HUES48 (cell line): ENCODE measurements around the gene YARS1.

ENCODE experiments used
- H3K27ac ChIP-seq: one replicate; pipeline ENCODE4 v1.7.0; 2013; ENCODE audit warnings: low read depth, low read length, inconsistent platforms
- H3K27me3 ChIP-seq: 2 replicates; pipeline ENCODE4 v1.6.1; 2013; ENCODE audit warnings: mild to moderate bottlenecking, low read length; ENCODE audit not compliant: control insufficient read depth, insufficient read depth
- H3K36me3 ChIP-seq: 2 replicates; pipeline ENCODE4 v1.6.1; 2013; ENCODE audit warnings: low read length; ENCODE audit not compliant: control insufficient read depth, insufficient read depth
- H3K4me1 ChIP-seq: 2 replicates; pipeline ENCODE4 v1.6.1; 2013; ENCODE audit warnings: mild to moderate bottlenecking, low read length; ENCODE audit not compliant: control insufficient read depth, insufficient read depth
- H3K4me3 ChIP-seq: 2 replicates; pipeline ENCODE4 v1.5.1; 2013; ENCODE audit warnings: mild to moderate bottlenecking, low read depth, low read length
- H3K9ac ChIP-seq: 2 replicates; pipeline ENCODE4 v1.6.1; 2013; ENCODE audit warnings: mild to moderate bottlenecking, low read depth, low read length, moderate library complexity
- H3K9me3 ChIP-seq: 2 replicates; pipeline ENCODE4 v1.6.1; 2013; ENCODE audit warnings: low read length; ENCODE audit not compliant: control insufficient read depth, insufficient read depth

Gene YARS1

GRCh38 chr1:32779242-32779641, 37.9 kb downstream of the YARS1 start:
- H3K36me3 ChIP-seq = peaks cover 95% of the 10 kb centered on the region
- H3K9ac ChIP-seq = no peak overlapping the region
- peaks cover 4% of the 10 kb centered on the region; the same call in 1 of the 2 replicates for H3K4me1 ChIP-seq
- no peaks in the 10 kb centered on the region for H3K27me3 ChIP-seq
- H3K9me3 ChIP-seq = no peaks in the 10 kb centered on the region
- H3K4me3 ChIP-seq = no peak overlapping the region
- H3K27ac ChIP-seq = no peak overlapping the region

GRCh38 chr1:32775640-32776337, 41.4 kb downstream of the YARS1 start:
- H3K9ac ChIP-seq = no peak overlapping the region
- H3K27me3 ChIP-seq = no peaks in the 10 kb centered on the region
- peaks cover 4% of the 10 kb centered on the region; the same call in 1 of the 2 replicates for H3K4me1 ChIP-seq
- no peaks in the 10 kb centered on the region for H3K9me3 ChIP-seq
- H3K36me3 ChIP-seq = peaks cover 78% of the 10 kb centered on the region
- no peak overlapping the region for H3K4me3 ChIP-seq
- H3K27ac ChIP-seq = no peak overlapping the region

- peaks cover 76% of the 10 kb centered on the region for H3K36me3 ChIP-seq
Observed at GRCh38 chr1:32774950-32775634, 42.1 kb downstream of the YARS1 start.

GRCh38 chr1:32774464-32774808, 42.7 kb downstream of the YARS1 start:
- no peaks in the 10 kb centered on the region for H3K27me3 ChIP-seq
- H3K9ac ChIP-seq = no peak overlapping the region
- H3K9me3 ChIP-seq = no peaks in the 10 kb centered on the region
- no peak overlapping the region for H3K4me3 ChIP-seq
- no peak overlapping the region for H3K27ac ChIP-seq
- H3K4me1 ChIP-seq = peaks cover 4% of the 10 kb centered on the region; the same call in 1 of the 2 replicates
- H3K36me3 ChIP-seq = peaks cover 76% of the 10 kb centered on the region

More at GRCh38 chr1:32774950-32775634, 42.1 kb downstream of the YARS1 start:
- Histone ChIP-seq H3K4me1 (peaks cover 4% of the 10 kb centered on the region; the same call in 1 of the 2 replicates), H3K27me3 (no peaks in the 10 kb centered on the region), H3K4me3 (no peak overlapping the region), H3K27ac (no peak overlapping the region), H3K9ac (no peak overlapping the region), H3K9me3 (no peaks in the 10 kb centered on the region)

- no peak overlapping the region for H3K4me3 ChIP-seq
- no peaks in the 10 kb centered on the region for H3K27me3 ChIP-seq
- peaks cover 76% of the 10 kb centered on the region for H3K36me3 ChIP-seq
- peak overlapping the region; percentile 41 for H3K27ac ChIP-seq
- peaks cover 4% of the 10 kb centered on the region; the same call in 1 of the 2 replicates for H3K4me1 ChIP-seq
- H3K9ac ChIP-seq = no peak overlapping the region
- H3K9me3 ChIP-seq = no peaks in the 10 kb centered on the region
Observed at GRCh38 chr1:32773764-32774463, 43.2 kb downstream of the YARS1 start.

GRCh38 chr1:32773018-32773763, 44.0 kb downstream of the YARS1 start:
- peaks cover 80% of the 10 kb centered on the region for H3K36me3 ChIP-seq
- no peaks in the 10 kb centered on the region for H3K9me3 ChIP-seq
- H3K4me1 ChIP-seq = peaks cover 4% of the 10 kb centered on the region; the same call in 1 of the 2 replicates
- no peaks in the 10 kb centered on the region for H3K27me3 ChIP-seq
- no peak overlapping the region for H3K9ac ChIP-seq
- H3K27ac ChIP-seq = peak overlapping the region; percentile 41
- no peak overlapping the region for H3K4me3 ChIP-seq

- no peaks in the 10 kb centered on the region for H3K27me3 ChIP-seq
Observed at GRCh38 chr1:32772281-32773017, 44.7 kb downstream of the YARS1 start.

GRCh38 chr1:32771561-32772280, 45.4 kb downstream of the YARS1 start:
- Histone ChIP-seq H3K4me3 (no peak overlapping the region), H3K9ac (no peak overlapping the region), H3K36me3 (peaks cover 74% of the 10 kb centered on the region), H3K27ac (no peak overlapping the region), H3K4me1 (peaks cover 10% of the 10 kb centered on the region), H3K27me3 (no peaks in the 10 kb centered on the region), H3K9me3 (no peaks in the 10 kb centered on the region)

More at GRCh38 chr1:32772281-32773017, 44.7 kb downstream of the YARS1 start:
- H3K4me1 ChIP-seq = peaks cover 4% of the 10 kb centered on the region; the same call in 1 of the 2 replicates
- no peak overlapping the region for H3K4me3 ChIP-seq
- no peaks in the 10 kb centered on the region for H3K9me3 ChIP-seq
- peaks cover 80% of the 10 kb centered on the region for H3K36me3 ChIP-seq
- no peak overlapping the region for H3K27ac ChIP-seq
- H3K9ac ChIP-seq = no peak overlapping the region

GRCh38 chr1:32770741-32771548, 46.2 kb downstream of the YARS1 start:
- Histone ChIP-seq H3K36me3 (peaks cover 66% of the 10 kb centered on the region), H3K4me1 (peaks cover 18% of the 10 kb centered on the region), H3K9ac (no peak overlapping the region), H3K27me3 (no peaks in the 10 kb centered on the region), H3K9me3 (no peaks in the 10 kb centered on the region), H3K27ac (no peak overlapping the region), H3K4me3 (no peak overlapping the region)
